Measurements from ENCODE around the gene TRIM59. TPM values are rescaled to one million over a fixed set of nuclear protein-coding genes. Genes with fewer than 3 reads are reported as not detected.
A peak's percentile ranks its signal among the peaks of the same experiment; 100 is the strongest.

TRIM59 gene
- total and polyA plus RNA-seq, 2 experiments from 2014 or later: 11.1 to 15.5 TPM

- no peak for DNase-seq (ENCODE audit: low read depth in 1 of 2, low spot score in 1 of 2)
- Histone ChIP-seq H3K9me3 (ENCODE audit: low read depth) (no peaks in the 10 kb centered on the region), H3K4me3 (no peak overlapping the region), H3K36me3 (no peaks in the 10 kb centered on the region), H3K27ac (no peak overlapping the region), H3K27me3 (no peaks in the 10 kb centered on the region), H3K4me1 (ENCODE audit: low read depth) (peaks cover 8% of the 10 kb centered on the region)
- no peak for TF ChIP-seq CTCF (IDR thresholded peaks at IDR 0.05; ENCODE audit: low read depth, low read length)
Measured at GRCh38 chr3:160392798-160393197, 56.8 kb downstream of the TRIM59 start.

- no peak for DNase-seq (ENCODE audit: low read depth in 1 of 2, low spot score in 1 of 2)
- Histone ChIP-seq H3K4me3 (no peak overlapping the region), H3K4me1 (ENCODE audit: low read depth) (peaks cover 9% of the 10 kb centered on the region), H3K9me3 (ENCODE audit: low read depth) (no peaks in the 10 kb centered on the region), H3K27ac (peak overlapping the region; percentile 43), H3K27me3 (no peaks in the 10 kb centered on the region), H3K36me3 (no peaks in the 10 kb centered on the region)
- TF ChIP-seq CTCF (IDR thresholded peaks at IDR 0.05; ENCODE audit: low read depth, low read length): no peak
Measured at GRCh38 chr3:160390565-160391138, 58.9 kb downstream of the TRIM59 start.

Other genes starting within 250 kb of the TRIM59 start
- 3.6 and 4.1 TPM in 2 replicates for gene C3orf80, start 224.4 kb downstream of the TRIM59 start, total RNA-seq
- gene C3orf80, start 224.4 kb downstream of the TRIM59 start, polyA plus RNA-seq: 1.1 and 3.8 TPM in 2 replicates
- 30.1 and 42.5 TPM in 2 replicates for gene IFT80, start 50.6 kb downstream of the TRIM59 start, total RNA-seq
- gene IFT80, start 50.6 kb downstream of the TRIM59 start, polyA plus RNA-seq: 24.1 and 25.0 TPM in 2 replicates
- gene SMC4, start 50.1 kb downstream of the TRIM59 start, total RNA-seq: 33.3 and 91.6 TPM in 2 replicates
- gene SMC4, start 50.1 kb downstream of the TRIM59 start, polyA plus RNA-seq: 63.0 and 142 TPM in 2 replicates
- 11.8 and 18.5 TPM in 2 replicates for gene KPNA4, start 115.8 kb upstream of the TRIM59 start, total RNA-seq
- gene KPNA4, start 115.8 kb upstream of the TRIM59 start, polyA plus RNA-seq: 11.7 and 12.5 TPM in 2 replicates
- not detected in 2 replicates for gene ARL14, start 227.4 kb upstream of the TRIM59 start, total RNA-seq
- not detected in 2 replicates for gene ARL14, start 227.4 kb upstream of the TRIM59 start, polyA plus RNA-seq